Measurements from ENCODE around the gene EMP1.

Gene EMP1

GRCh38 chr12:13198241-13198640 is 1.7 kb downstream of the EMP1 start:
- no peak for DNase-seq

GRCh38 chr12:13198876-13199275 is 2.4 kb downstream of the EMP1 start:
- no peak for DNase-seq

GRCh38 chr12:13199592-13199991 is 3.1 kb downstream of the EMP1 start:
- DNase-seq: no peak

GRCh38 chr12:13200841-13201240 is 4.3 kb downstream of the EMP1 start:
- no peak for DNase-seq

GRCh38 chr12:13203034-13203922 is 6.8 kb downstream of the EMP1 start:
- no peak for DNase-seq

GRCh38 chr12:13204428-13204827 is 7.9 kb downstream of the EMP1 start:
- no peak for DNase-seq

GRCh38 chr12:13205809-13206559 is 9.5 kb downstream of the EMP1 start:
- DNase-seq: no peak

GRCh38 chr12:13206560-13206897 is 10.0 kb downstream of the EMP1 start:
- no peak for DNase-seq

- no peak for DNase-seq
Measured at GRCh38 chr12:13208533-13209435, 12.3 kb downstream of the EMP1 start.

- DNase-seq: no peak
Measured at GRCh38 chr12:13209436-13210235, 13.1 kb downstream of the EMP1 start.

GRCh38 chr12:13210236-13211190 is 14.0 kb downstream of the EMP1 start:
- no peak for DNase-seq

- no peak for DNase-seq
Measured at GRCh38 chr12:13211191-13211858, 14.8 kb downstream of the EMP1 start.

GRCh38 chr12:13211859-13212664 is 15.5 kb downstream of the EMP1 start:
- peak; percentile 40 for DNase-seq

GRCh38 chr12:13215056-13215455 is 18.5 kb downstream of the EMP1 start:
- no peak for DNase-seq

GRCh38 chr12:13218641-13219040 is 22.1 kb downstream of the EMP1 start:
- no peak for DNase-seq

- no peak for DNase-seq
Measured at GRCh38 chr12:13219320-13219719, 22.8 kb downstream of the EMP1 start.

- no peak for DNase-seq
Measured at GRCh38 chr12:13220838-13221237, 24.3 kb downstream of the EMP1 start.

- no peak for DNase-seq
Measured at GRCh38 chr12:13222076-13222475, 25.6 kb downstream of the EMP1 start.

GRCh38 chr12:13223179-13223804 is 26.8 kb downstream of the EMP1 start:
- DNase-seq: peak; percentile 53
